ENCODE measurements around the gene TROAP. TPM values are rescaled to one million over a fixed set of nuclear protein-coding genes. Genes with fewer than 3 reads are reported as not detected.

Gene TROAP
- total and polyA plus RNA-seq, 9 of the 15 experiments (the other 6 are each of a cell fraction or from before 2014, with no cell fraction given) = 46.4 to 171 (median 59.8) TPM

DNA sequence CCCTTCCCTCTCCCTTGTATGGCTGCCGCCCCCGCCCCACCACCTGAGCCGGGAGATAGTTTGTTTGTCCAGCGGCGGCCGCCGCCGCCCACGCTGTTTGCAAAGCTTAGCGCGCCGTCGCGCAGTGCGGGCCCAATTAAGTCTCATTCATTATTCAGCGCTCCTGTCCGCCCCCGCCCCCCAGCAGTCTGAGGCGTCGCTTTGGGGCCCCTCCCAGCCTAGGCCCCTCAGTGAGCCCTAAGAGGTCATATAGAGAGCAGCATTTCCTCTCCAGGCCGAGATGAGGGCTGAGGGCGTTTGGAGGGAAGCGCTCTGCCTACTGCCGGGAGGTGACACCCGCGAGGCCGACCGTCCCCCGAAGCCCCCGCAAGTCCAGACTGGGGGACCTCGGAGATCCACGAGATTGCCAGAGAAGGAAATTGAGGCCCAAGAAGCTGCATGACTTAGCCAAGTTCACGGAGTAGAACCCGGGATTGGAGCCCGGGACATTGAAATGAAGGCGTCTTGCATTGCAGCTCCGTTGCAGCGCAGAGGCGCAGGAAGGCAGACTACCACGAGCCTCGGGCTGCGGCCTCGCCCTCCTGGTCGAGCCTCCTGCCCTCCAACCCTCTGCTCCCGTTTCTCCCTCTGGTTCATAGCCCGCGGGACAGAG is 23.7 kb downstream of the TROAP start, which contains the start of gene DNAJC22:
DNAJC22 (plus strand) TSS at position 230 of the 652 bp plus-strand sequence. CDS start 1,985 bp downstream, outside the sequence.
- WGBS (ENCODE audit: insufficient coverage, low coverage, missing lambda C conversion rate) = 2% methylated on average over 42 of the region's 47 CpGs
- in situ Hi-C loops (cut with MboI) = no loop called here
- H4K20me1 ChIP-seq (replicated peaks; ENCODE audit: control insufficient read depth, insufficient read depth, low read length) = peaks cover 5% of the 10 kb centered on the region; the same call in 1 of the 2 replicates
- no peaks in the 10 kb centered on the region for H3K9me1 ChIP-seq (ENCODE audit: control insufficient read depth, insufficient read depth, low read length)
- peaks cover 27 to 42% of the 10 kb centered on the region in 2 experiments; a peak in 4 of 5 replicates for H3K27me3 ChIP-seq (ENCODE audit: control insufficient read depth in 2 of 2, insufficient read depth in 2 of 2, low read length in 2 of 2)
- H3K27ac ChIP-seq (ENCODE audit: extremely low read depth, low read depth, low read length) = no peak within 1 kb of the TSS; the same call in 2 of the 3 replicates
- ChIA-PET CTCF (ENCODE audit: low intra/inter-chr PET ratio) (interaction anchor here (0.6 to 2.2 kb wide), 4 partner anchors 16 to 167 kb away, joined by 3 to 8 read pairs (median 8); no protein-coding TSS in a partner anchor), POLR2A (interaction anchor here (0.6 to 2.0 kb wide), 8 partner anchors 9 to 138 kb away, joined by 3 to 8 read pairs (median 4); partner anchors contain the start of genes C1QL4, PRPH and SPATS2)
- no TSS peak for BruUV-seq (replicated peaks)
- H3K36me3 ChIP-seq (ENCODE audit: control insufficient read depth, insufficient read depth, low read length) = no peaks in the 10 kb centered on the region
- H3K4me2 ChIP-seq (ENCODE audit: insufficient read depth, low read length) = peak within 1 kb of the TSS; percentile 68
- DNase-seq (ENCODE audit: extremely low read depth in 1 of 4, low spot score in 3 of 4) (peak; percentile 62 to 75 (median 68)), ATAC-seq (peak; percentile 15), FAIRE-seq (peak; percentile 74)
- intact Hi-C loops (cut with micrococcal nuclease) = loop anchor here (10.0 kb wide), 2 partner anchors 282 to 372 kb away; partner anchors contain the start of genes KMT2D, RHEBL1, WNT1 and WNT10B
- no peaks in the 10 kb centered on the region for H3K79me2 ChIP-seq (ENCODE audit: control insufficient read depth, insufficient read depth, low read length)
- peak within 1 kb of the TSS; percentile 90 for H2AFZ ChIP-seq (ENCODE audit: low read depth, low read length)
- H3K4me3 ChIP-seq = peak within 1 kb of the TSS; percentile 36
- peaks cover 23 to 51% of the 10 kb centered on the region in 2 experiments for H3K4me1 ChIP-seq (replicated peaks in 1 of 2; ENCODE audit: control insufficient read depth in 2 of 2, insufficient read depth in 2 of 2, low read length in 2 of 2)
- no peaks in the 10 kb centered on the region for H3K9me3 ChIP-seq (replicated peaks; ENCODE audit: control insufficient read depth, insufficient read depth, low read depth, low read length)
- H3K9ac ChIP-seq (ENCODE audit: insufficient read depth in 1 of 2, low read depth in 2 of 2, low read length in 2 of 2) = peak within 1 kb of the TSS; percentile 14 to 72; a peak in 3 of 4 replicates
- TF ChIP-seq CREM (IDR thresholded peaks at IDR 0.05; ENCODE audit: low read depth) (peak; percentile 37; the same call in 1 of the 2 replicates), ZNF444 (CRISPR knock-in tag; IDR thresholded peaks at IDR 0.05) (no peak), ZFX (CRISPR knock-in tag; IDR thresholded peaks at IDR 0.05) (peak; percentile 34; the same call in 1 of the 2 replicates), MYC (IDR thresholded peaks at IDR 0.05; ENCODE audit: low read depth, low read length) (no peak), MYC (CRISPR knock-in tag; IDR thresholded peaks at IDR 0.05; ENCODE audit: borderline replicate concordance, low read depth) (no peak), YY1 (IDR thresholded peaks at IDR 0.05; ENCODE audit: borderline replicate concordance in 1 of 3, control insufficient read depth in 1 of 3, extremely low read depth in 1 of 3, insufficient read depth in 3 of 3, insufficient read length in 1 of 3, insufficient replicate concordance in 2 of 3, low read depth in 1 of 3, low read length in 2 of 3) (peak in 1 of 3 experiments; percentile 31), CBFA2T3 (IDR thresholded peaks at IDR 0.05) (peak; percentile 21; the same call in 1 of the 2 replicates), CEBPG (CRISPR knock-in tag; IDR thresholded peaks at IDR 0.05) (peak; percentile 40; the same call in 1 of the 2 replicates), CEBPG (tag; conservative IDR thresholded peaks at IDR 0.05 in 1 of 2, IDR thresholded peaks at IDR 0.05 in 1 of 2) (no peak), L3MBTL2 (IDR thresholded peaks at IDR 0.05) (peak; percentile 81), EZH2 (IDR thresholded peaks at IDR 0.05; ENCODE audit: borderline replicate concordance, low read depth, low read length) (peak; percentile 86; the same call in 1 of the 2 replicates), LCOR (CRISPR knock-in tag; IDR thresholded peaks at IDR 0.05) (0 out of 2 replicates have a peak, but pooled peaks have one; percentile 20)
- TF ChIP-seq, protein P1, sequence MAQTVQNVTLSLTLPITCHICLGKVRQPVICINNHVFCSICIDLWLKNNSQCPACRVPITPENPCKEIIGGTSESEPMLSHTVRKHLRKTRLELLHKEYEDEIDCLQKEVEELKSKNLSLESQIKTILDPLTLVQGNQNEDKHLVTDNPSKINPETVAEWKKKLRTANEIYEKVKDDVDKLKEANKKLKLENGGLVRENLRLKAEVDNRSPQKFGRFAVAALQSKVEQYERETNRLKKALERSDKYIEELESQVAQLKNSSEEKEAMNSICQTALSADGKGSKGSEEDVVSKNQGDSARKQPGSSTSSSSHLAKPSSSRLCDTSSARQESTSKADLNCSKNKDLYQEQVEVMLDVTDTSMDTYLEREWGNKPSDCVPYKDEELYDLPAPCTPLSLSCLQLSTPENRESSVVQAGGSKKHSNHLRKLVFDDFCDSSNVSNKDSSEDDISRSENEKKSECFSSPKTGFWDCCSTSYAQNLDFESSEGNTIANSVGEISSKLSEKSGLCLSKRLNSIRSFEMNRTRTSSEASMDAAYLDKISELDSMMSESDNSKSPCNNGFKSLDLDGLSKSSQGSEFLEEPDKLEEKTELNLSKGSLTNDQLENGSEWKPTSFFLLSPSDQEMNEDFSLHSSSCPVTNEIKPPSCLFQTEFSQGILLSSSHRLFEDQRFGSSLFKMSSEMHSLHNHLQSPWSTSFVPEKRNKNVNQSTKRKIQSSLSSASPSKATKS (CRISPR knock-in tag; IDR thresholded peaks at IDR 0.05) = no peak
- TF ChIP-seq, protein P2, sequence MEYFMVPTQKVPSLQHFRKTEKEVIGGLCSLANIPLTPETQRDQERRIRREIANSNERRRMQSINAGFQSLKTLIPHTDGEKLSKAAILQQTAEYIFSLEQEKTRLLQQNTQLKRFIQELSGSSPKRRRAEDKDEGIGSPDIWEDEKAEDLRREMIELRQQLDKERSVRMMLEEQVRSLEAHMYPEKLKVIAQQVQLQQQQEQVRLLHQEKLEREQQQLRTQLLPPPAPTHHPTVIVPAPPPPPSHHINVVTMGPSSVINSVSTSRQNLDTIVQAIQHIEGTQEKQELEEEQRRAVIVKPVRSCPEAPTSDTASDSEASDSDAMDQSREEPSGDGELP (CRISPR knock-in tag; IDR thresholded peaks at IDR 0.05; ENCODE audit: borderline replicate concordance) = 0 out of 2 replicates have a peak, but pooled peaks have one; percentile 30

Data from K562 (cell line).